HEK293 (cell line): ENCODE results near the gene IDH3A.

Experiments
- CTCF ChIA-PET: fragments of 350-600 bp; formaldehyde crosslinking; extraction: SDS; loops from one replicate; lab custom pipeline; 2021; ENCODE audit warnings: antibody characterized with exemption; lab: Yijun Ruan, JAX
- POLR2A ChIA-PET: fragments of 300-600 bp; formaldehyde crosslinking; extraction: SDS; loops from one replicate; lab custom pipeline; 2020; ENCODE audit warnings: antibody characterized with exemption, inconsistent platforms; lab: Yijun Ruan, JAX
- H3K27ac ChIP-seq: fragments of 200-500 bp; sonication (Bioruptor generic); 2 replicates; pipeline ENCODE4 v1.5.1; 2014; ENCODE audit warnings: low read depth, low read length, control low read depth, inconsistent platforms; ENCODE audit errors: extremely low read depth
- H3K36me3 ChIP-seq, 2 experiments: fragments of 200-500 bp in 1 of 2; sonication (Bioruptor generic) in 1 of 2; 1 replicate in 1 of 2; 2 replicates in 1 of 2; pipeline ENCODE4 v1.5.1; 2014 to 2017; ENCODE audit warnings: inconsistent platforms in 2 of 2, low read length in 2 of 2; ENCODE audit not compliant: control insufficient read depth in 2 of 2, insufficient read depth in 1 of 2
- H3K4me1 ChIP-seq: fragments of 200-500 bp; sonication (Bioruptor generic); 2 replicates; pipeline ENCODE4 v1.5.1; 2014; ENCODE audit warnings: mild to moderate bottlenecking, low read length, inconsistent platforms; ENCODE audit not compliant: control insufficient read depth, insufficient read depth
- H3K4me3 ChIP-seq: 2 replicates; pipeline ENCODE4 v1.5.1; 2011; ENCODE audit warnings: low read depth, mild to moderate bottlenecking, control low read depth, low read length, moderate library complexity
- H3K9me3 ChIP-seq: fragments of 200-500 bp; sonication (Bioruptor generic); 2 replicates; pipeline ENCODE4 v1.5.1; 2014; ENCODE audit warnings: low read depth, low read length, inconsistent platforms; ENCODE audit not compliant: control insufficient read depth, insufficient read depth
- BCL11B ChIP-seq: fragments of 450-650 bp; formaldehyde crosslinking; IDR thresholded peaks from 2 replicates; pipeline ENCODE4 v1.5.1; 2016; ENCODE audit warnings: low read depth, missing biosample characterization, missing genetic modification characterization
- FEZF1 ChIP-seq: fragments of 450-650 bp; formaldehyde crosslinking; IDR thresholded peaks from 2 replicates; pipeline ENCODE4 v1.5.1; 2016; ENCODE audit warnings: missing biosample characterization, missing genetic modification characterization
- INSM2 ChIP-seq: fragments of 450-650 bp; formaldehyde crosslinking; IDR thresholded peaks from 2 replicates; pipeline ENCODE4 v1.5.1; 2016; ENCODE audit warnings: missing biosample characterization, missing genetic modification characterization
- PRDM1 ChIP-seq: fragments of 450-650 bp; formaldehyde crosslinking; IDR thresholded peaks from 2 replicates; pipeline ENCODE4; 2016; ENCODE audit warnings: missing biosample characterization, missing genetic modification characterization
- PRDM4 ChIP-seq: fragments of 450-650 bp; formaldehyde crosslinking; IDR thresholded peaks from 2 replicates; pipeline ENCODE4 v1.5.1; 2017; ENCODE audit warnings: missing biosample characterization, missing genetic modification characterization
- TRIM28 ChIP-seq: IDR thresholded peaks from 2 replicates; pipeline ENCODE4 v1.6.1; 2011; ENCODE audit warnings: low read length, control low read depth, borderline replicate concordance
- WT1 ChIP-seq: fragments of 450-650 bp; formaldehyde crosslinking; IDR thresholded peaks from 2 replicates; pipeline ENCODE4 v1.5.1; 2016; ENCODE audit warnings: missing biosample characterization, missing genetic modification characterization
- ZEB2 ChIP-seq: fragments of 450-650 bp; formaldehyde crosslinking; IDR thresholded peaks from 2 replicates; pipeline ENCODE4 v1.5.1; 2016; ENCODE audit warnings: missing biosample characterization, missing genetic modification characterization
- ZFHX2 ChIP-seq: fragments of 450-650 bp; formaldehyde crosslinking; conservative IDR thresholded peaks from 2 replicates; pipeline ENCODE4 v1.5.1; 2016; ENCODE audit warnings: missing biosample characterization, missing genetic modification characterization
- ZNF19 ChIP-seq: fragments of 450-650 bp; formaldehyde crosslinking; IDR thresholded peaks from 2 replicates; pipeline ENCODE4; 2016; ENCODE audit warnings: missing biosample characterization, missing genetic modification characterization, low read depth
- ZNF274 ChIP-seq, 2 experiments: fragments of 200-500 bp in 1 of 2; fragments of 450-650 bp in 1 of 2; sonication (Bioruptor generic) in 1 of 2; formaldehyde crosslinking in 1 of 2; IDR thresholded peaks; 2 replicates each; pipeline versions ENCODE4 v1.5.1 to v1.6.1; 2014 to 2016; ENCODE audit warnings: borderline replicate concordance in 1 of 2, inconsistent platforms in 1 of 2, low read length in 1 of 2, missing biosample characterization in 1 of 2, missing genetic modification characterization in 1 of 2
- ZNF280C ChIP-seq: fragments of 450-650 bp; formaldehyde crosslinking; IDR thresholded peaks from 2 replicates; pipeline ENCODE4 v1.5.1; 2016; ENCODE audit warnings: missing biosample characterization, missing genetic modification characterization
- ZNF561 ChIP-seq: fragments of 450-650 bp; IDR thresholded peaks from 2 replicates; pipeline ENCODE4 v1.5.1; 2018; ENCODE audit warnings: missing biosample characterization, missing genetic modification characterization, borderline replicate concordance
- ZNF571 ChIP-seq: fragments of 450-650 bp; formaldehyde crosslinking; IDR thresholded peaks from 2 replicates; pipeline ENCODE4 v1.5.0; 2017; ENCODE audit warnings: missing biosample characterization, missing genetic modification characterization
- ZNF596 ChIP-seq: fragments of 450-650 bp; IDR thresholded peaks from 2 replicates; pipeline ENCODE4 v1.5.0; 2018; ENCODE audit warnings: missing biosample characterization, mild to moderate bottlenecking, missing genetic modification characterization, moderate library complexity
- ZNF626 ChIP-seq: fragments of 450-650 bp; sonication (Bioruptor Pico); formaldehyde crosslinking; IDR thresholded peaks from 2 replicates; pipeline ENCODE4 v1.5.1; 2018; ENCODE audit warnings: missing biosample characterization, missing genetic modification characterization, inconsistent platforms
- ZNF645 ChIP-seq: fragments of 450-650 bp; formaldehyde crosslinking; IDR thresholded peaks from 2 replicates; pipeline ENCODE4; 2016; ENCODE audit warnings: missing biosample characterization, missing genetic modification characterization
- ZNF830 ChIP-seq: fragments of 450-650 bp; IDR thresholded peaks from 2 replicates; pipeline ENCODE4 v1.5.0; 2018; ENCODE audit warnings: missing biosample characterization, missing genetic modification characterization, low read depth, mild to moderate bottlenecking, moderate library complexity
- ZSCAN23 ChIP-seq: fragments of 450-650 bp; formaldehyde crosslinking; IDR thresholded peaks from 2 replicates; pipeline ENCODE4 v1.5.1; 2016; ENCODE audit warnings: missing biosample characterization, missing genetic modification characterization

IDH3A gene

GRCh38 chr15:78108300-78109084, 40.7 kb upstream of the IDH3A start (continued):
- TF ChIP-seq ZNF19 (no peak), ZEB2 (tag by site-specific recombination) (0 out of 2 replicates have a peak, but pooled peaks have one; percentile 26), ZFHX2 (tag by site-specific recombination) (no peak), ZNF274 (IDR thresholded peaks at IDR 0.05; ENCODE audit: low read length) (no peak), ZNF274 (tag by site-specific recombination; IDR thresholded peaks at IDR 0.05; ENCODE audit: borderline replicate concordance) (no peak), INSM2 (tag by site-specific recombination) (no peak)

- POLR2A ChIA-PET: interaction anchor here (0.6 kb wide), 1 partner anchor 501 kb away, joined by 3 read pairs; no protein-coding TSS in a partner anchor
- TF ChIP-seq ZNF571 (no peak), ZNF645 (no peak), WT1 (tag by site-specific recombination) (no peak), PRDM1 (tag by site-specific recombination) (no peak), ZNF596 (tag by site-specific recombination) (no peak), ZNF830 (no peak), TRIM28 (no peak), ZNF561 (no peak), PRDM4 (tag by site-specific recombination) (no peak), BCL11B (tag by site-specific recombination) (no peak)
- Histone ChIP-seq H3K36me3 (peaks cover 0 to 7% of the 10 kb centered on the region in 2 experiments; a peak in 2 of 3 replicates), H3K4me3 (no peak overlapping the region), H3K4me1 (no peaks in the 10 kb centered on the region), H3K27ac (no peak overlapping the region), H3K9me3 (no peaks in the 10 kb centered on the region)
- CTCF ChIA-PET: interaction anchor here (0.6 to 11.3 kb wide), 43 partner anchors 9 to 201 kb away, joined by 3 to 206 read pairs (median 5); partner anchors contain the start of gene SH2D7
These were observed 40.0 kb upstream of the IDH3A start for GRCh38 chr15:78109156-78109555.

- ChIA-PET POLR2A (no interaction called here), CTCF (interaction anchor here (0.8 to 11.3 kb wide), 9 partner anchors 20 to 198 kb away, joined by 3 to 206 read pairs (median 54); no protein-coding TSS in a partner anchor)
- H3K4me3 ChIP-seq: no peak overlapping the region
- H3K4me1 ChIP-seq: no peaks in the 10 kb centered on the region
- H3K9me3 ChIP-seq: no peaks in the 10 kb centered on the region
- TF ChIP-seq ZSCAN23: no peak
- no peak for TF ChIP-seq ZNF626 (tag by site-specific recombination)
- no peak for TF ChIP-seq ZNF280C
- no peak for TF ChIP-seq FEZF1 (tag by site-specific recombination)
- TF ChIP-seq PRDM1 (tag by site-specific recombination): no peak
- H3K36me3 ChIP-seq: peaks cover 0 to 7% of the 10 kb centered on the region in 2 experiments; a peak in 2 of 3 replicates
- H3K27ac ChIP-seq: no peak overlapping the region
These were observed 39.1 kb upstream of the IDH3A start for GRCh38 chr15:78110096-78110495.
